AG04449 (cell line): ENCODE measurements around the gene ARHGAP40.

Experiments
- CTCF ChIA-PET: fragments of 350-600 bp; formaldehyde crosslinking; extraction: SDS; loops from one replicate; lab custom pipeline; 2021; ENCODE audit warnings: antibody characterized with exemption; lab: Yijun Ruan, JAX
- POLR2A ChIA-PET: fragments of 400-600, 350-600 bp; formaldehyde crosslinking; extraction: SDS; loops from one replicate; lab custom pipeline; 2020; ENCODE audit warnings: antibody characterized with exemption, inconsistent platforms; lab: Yijun Ruan, JAX
- DNase-seq: peaks from one replicate; pipeline ENCODE4 v3.0.0-alpha.2; 2010; ENCODE audit warnings: low read depth, low spot score
- H3K4me3 ChIP-seq: 2 replicates; pipeline ENCODE4 v1.5.1; 2011; ENCODE audit warnings: low read depth, mild to moderate bottlenecking, control low read depth, low read length
- CTCF ChIP-seq: IDR thresholded peaks from one replicate; pipeline ENCODE4 v1.5.1; 2011; ENCODE audit warnings: mild to moderate bottlenecking, moderate library complexity, low read length, control low read depth, inconsistent platforms; ENCODE audit not compliant: insufficient read depth; ENCODE audit errors: missing control alignments

The ARHGAP40 gene

GRCh38 chr20:38579219-38579910 is 22.2 kb upstream of the ARHGAP40 start:
- POLR2A ChIA-PET = no interaction called here
- no peak for DNase-seq
- no peak for TF ChIP-seq CTCF
- H3K4me3 ChIP-seq = no peak overlapping the region
- CTCF ChIA-PET = no interaction called here

- no peak for TF ChIP-seq CTCF
- no peak for DNase-seq
- ChIA-PET POLR2A (no interaction called here), CTCF (interaction anchor here (1.2 kb wide), 1 partner anchor 8 kb away, joined by 3 read pairs; no protein-coding TSS in a partner anchor)
- no peak overlapping the region for H3K4me3 ChIP-seq
Observed at GRCh38 chr20:38579921-38580320, 21.7 kb upstream of the ARHGAP40 start.

- no peak within 1 kb of the TSS for H3K4me3 ChIP-seq
- ChIA-PET POLR2A (no interaction called here), CTCF (interaction anchor here (1.0 to 1.5 kb wide), 3 partner anchors 9 to 135 kb away, joined by 3 read pairs; no protein-coding TSS in a partner anchor)
- DNase-seq = no peak
- TF ChIP-seq CTCF = no peak
Observed at GRCh38 chr20:38581013-38581412, 20.6 kb upstream of the ARHGAP40 start, which contains the start of gene ADIG. TSS of gene ADIG (plus strand) at chr20:38581197. CDS start at chr20:38581251, 54 bp downstream.

- ChIA-PET POLR2A (no interaction called here), CTCF (interaction anchor here (1.0 to 1.5 kb wide), 2 partner anchors 18 to 136 kb away, joined by 3 read pairs; no protein-coding TSS in a partner anchor)
- no peak for TF ChIP-seq CTCF
- no peak overlapping the region for H3K4me3 ChIP-seq
- no peak for DNase-seq
Observed at GRCh38 chr20:38581830-38582358, 19.7 kb upstream of the ARHGAP40 start.

- DNase-seq = no peak
- ChIA-PET POLR2A (no interaction called here), CTCF (no interaction called here)
- H3K4me3 ChIP-seq = no peak overlapping the region
- TF ChIP-seq CTCF = no peak
Observed at GRCh38 chr20:38583306-38583705, 18.3 kb upstream of the ARHGAP40 start.

- CTCF ChIA-PET = no interaction called here
- POLR2A ChIA-PET = no interaction called here
- H3K4me3 ChIP-seq = no peak overlapping the region
- TF ChIP-seq CTCF = no peak
- no peak for DNase-seq
Observed at GRCh38 chr20:38584099-38584763, 17.4 kb upstream of the ARHGAP40 start.
